NCI-H1105 treated with DMSO at 0.1 percent for 48 hours (cell line): Measurements from ENCODE around the gene STARD13.

Experiments used
- DNase-seq: peaks from one replicate; lab custom pipeline; 2025; lab: John Stamatoyannopoulos, UW

The STARD13 gene

DNA sequence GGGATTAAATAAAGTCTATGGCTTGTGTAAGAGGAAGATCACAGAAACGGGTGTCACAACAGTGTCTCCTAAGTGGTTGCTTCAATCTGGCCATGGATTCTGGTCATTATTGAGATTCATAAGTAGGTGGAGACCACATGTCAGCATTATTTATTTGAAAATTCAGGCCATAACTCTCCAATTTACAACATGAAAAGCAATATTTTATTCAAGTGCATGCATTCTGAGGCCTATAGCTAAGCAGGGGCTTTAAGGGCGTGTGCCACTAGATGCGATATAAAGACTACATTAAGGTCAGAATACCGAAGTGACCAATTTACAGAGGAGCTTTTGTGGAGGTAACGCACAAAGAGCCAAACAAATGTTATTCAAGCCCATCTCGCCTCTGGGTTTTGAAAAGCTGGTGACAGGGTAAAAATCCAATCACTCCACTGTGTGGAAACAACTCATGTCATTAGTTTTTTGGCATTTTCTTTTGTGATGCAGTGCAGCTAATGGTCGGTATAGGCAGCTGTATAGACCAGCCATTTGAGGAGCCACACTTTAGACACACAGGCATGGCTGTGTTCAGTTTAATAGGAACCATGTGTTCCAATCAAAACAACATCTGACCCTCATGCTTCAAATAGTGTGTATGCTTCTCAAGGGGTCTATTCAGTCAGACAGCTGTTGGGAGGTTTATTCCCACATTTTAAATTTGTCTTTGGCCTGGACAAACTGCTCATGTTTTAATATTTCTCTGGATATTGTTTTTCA, 145.6 kb downstream of the STARD13 start:
- DNase-seq: no peak

DNA sequence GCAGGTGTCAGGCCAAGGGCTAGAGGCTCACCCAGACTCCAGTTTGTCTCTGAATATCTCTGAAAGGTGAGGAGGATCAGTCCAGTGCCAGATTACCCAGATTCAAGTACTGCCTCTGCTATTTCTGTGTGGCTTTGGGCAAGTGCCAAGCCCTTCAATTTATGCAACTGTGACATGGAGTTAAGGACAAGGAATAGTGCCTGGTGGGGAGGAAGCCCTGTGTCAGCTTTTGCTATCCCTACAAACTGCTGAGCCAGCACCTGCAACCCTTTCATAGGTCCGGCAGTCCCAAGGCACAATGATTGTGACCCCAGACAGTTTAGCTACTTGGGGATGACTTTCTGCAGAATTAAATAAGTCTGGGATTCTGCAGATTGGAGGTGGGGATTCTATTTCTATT, 146.4 kb downstream of the STARD13 start:
- DNase-seq: no peak

DNA sequence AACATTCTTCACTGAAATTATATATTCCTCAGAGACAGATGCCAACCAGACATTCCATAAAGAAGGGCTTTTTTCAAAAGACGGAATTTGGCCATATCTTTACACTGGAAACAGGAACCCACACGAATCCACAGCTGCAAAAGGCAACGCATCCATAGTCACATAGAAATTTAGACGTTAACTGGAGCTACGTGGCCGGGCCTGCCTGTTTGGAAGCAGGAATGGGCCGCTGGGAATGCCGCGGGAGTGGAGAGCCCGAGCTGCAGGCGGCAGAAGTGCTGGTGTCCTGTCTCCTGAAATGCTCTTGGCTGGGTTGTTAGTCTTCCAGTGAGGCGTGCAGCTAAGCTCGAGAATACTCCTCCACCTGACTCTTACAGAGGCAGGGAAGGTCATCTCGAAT, 147.1 kb downstream of the STARD13 start:
- DNase-seq: no peak

DNA sequence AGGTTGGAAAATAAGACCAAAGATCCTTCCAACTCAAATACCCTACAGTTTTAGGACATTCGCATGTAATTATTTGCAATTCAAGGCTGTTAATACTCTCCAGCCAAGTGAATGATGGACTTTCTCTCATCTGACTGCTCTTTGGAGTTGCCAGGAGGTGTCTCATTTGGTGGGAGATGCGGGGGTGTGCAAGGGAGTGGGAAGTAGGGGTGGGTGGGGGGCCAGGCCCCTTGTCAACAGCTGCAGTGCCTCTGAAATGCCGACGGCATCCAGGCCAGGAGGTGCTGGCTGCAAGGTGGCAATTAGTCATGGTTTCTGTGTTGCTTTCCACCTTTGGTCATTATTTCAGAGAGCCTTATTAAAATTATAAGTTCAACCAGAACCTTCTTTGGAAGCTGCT, 147.8 kb downstream of the STARD13 start:
- no peak for DNase-seq

DNA sequence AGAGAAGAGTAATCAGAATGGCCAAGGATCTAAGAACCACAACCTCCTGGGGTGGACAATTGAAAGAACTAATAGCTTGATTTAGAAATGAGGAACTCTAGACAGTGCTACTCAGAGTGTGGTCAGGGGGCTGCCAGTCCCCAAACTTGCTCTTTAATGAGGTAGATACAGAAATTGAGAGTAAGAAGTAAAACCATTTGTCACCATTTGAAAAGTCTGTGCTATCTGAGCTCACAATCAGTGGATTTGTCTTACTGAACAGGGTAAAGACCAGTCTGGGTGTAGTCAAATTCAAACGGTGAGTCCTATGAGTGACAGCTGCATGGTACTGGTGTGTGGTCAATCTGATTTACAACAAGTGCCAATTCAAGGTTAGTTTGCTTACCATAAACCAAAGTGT, 150.5 kb downstream of the STARD13 start:
- DNase-seq: no peak

DNA sequence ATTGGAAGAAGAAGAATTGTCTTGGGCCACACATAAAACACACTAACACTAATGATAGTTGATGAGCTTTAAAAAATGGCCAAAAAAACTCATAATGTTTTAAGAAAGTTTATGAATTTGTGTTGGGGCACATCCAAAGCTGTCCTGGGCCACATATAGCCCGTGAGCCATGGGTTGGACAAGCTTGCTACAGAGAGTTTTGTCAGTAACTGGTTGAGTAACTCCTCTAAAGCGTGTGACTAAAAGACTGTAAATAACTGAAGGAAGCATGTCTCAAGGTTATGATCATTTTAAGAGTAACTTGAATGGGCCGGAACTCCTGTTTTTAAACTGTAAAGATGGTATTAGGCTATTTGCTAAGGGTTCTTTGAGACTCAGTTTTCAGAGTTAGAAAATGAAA, 151.3 kb downstream of the STARD13 start:
- DNase-seq: no peak

DNA sequence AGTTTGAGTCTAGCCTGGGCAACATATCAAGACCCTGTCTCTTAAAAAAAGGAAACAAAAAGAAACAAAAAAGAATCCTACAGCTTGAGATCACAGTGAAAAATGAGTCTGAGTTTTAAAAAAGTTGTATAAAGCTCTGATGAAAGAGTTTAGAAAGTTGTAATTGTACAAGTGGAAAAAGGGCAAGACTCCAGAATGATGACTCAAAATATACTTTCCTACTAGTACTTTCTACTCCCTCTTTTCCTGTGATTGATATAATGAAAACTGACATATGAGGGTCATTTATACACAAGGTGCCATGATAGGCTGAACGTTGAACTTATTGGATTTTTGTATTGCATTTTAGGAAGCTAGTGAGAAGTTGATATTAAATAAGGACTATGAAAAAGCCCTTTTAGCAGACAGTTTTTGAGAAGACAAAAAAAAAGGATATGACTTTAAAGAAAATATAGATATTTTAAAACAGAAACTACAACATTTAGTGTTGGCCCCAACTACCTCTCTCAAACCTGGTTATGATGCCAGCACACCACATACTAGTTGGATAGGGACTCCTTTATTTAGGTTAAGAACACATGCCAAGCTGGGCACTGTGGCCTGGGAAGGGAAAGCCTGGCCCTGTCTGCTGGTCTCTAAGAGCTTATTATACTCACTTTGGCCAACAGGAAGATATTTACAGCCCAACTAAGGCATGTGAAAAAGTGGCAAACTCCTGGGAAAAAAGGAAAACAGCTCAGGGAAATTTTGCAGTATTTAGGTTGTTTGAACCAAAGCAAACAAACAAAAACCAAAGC, 152.7 kb downstream of the STARD13 start:
- DNase-seq: no peak

DNA sequence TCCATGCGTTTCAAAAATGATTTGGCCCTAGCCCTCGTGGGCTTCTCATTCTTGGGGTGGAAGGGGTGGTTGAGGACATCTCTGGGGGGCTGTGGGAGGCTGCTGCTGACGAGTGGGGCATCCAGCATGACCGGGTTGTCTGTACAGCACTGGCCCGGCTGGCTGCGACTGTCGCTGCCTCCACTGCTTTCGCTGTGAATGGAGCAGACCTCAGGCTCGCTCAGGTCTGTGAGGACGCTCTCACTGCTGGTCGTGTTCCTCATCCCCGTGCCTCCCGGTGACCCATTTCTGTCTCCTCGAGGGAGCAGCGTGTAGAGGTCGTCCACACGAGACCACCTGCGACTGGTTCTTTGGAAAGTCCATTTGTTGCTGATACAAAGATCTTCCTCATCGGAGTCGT, 155.7 kb downstream of the STARD13 start:
- no peak for DNase-seq

DNA sequence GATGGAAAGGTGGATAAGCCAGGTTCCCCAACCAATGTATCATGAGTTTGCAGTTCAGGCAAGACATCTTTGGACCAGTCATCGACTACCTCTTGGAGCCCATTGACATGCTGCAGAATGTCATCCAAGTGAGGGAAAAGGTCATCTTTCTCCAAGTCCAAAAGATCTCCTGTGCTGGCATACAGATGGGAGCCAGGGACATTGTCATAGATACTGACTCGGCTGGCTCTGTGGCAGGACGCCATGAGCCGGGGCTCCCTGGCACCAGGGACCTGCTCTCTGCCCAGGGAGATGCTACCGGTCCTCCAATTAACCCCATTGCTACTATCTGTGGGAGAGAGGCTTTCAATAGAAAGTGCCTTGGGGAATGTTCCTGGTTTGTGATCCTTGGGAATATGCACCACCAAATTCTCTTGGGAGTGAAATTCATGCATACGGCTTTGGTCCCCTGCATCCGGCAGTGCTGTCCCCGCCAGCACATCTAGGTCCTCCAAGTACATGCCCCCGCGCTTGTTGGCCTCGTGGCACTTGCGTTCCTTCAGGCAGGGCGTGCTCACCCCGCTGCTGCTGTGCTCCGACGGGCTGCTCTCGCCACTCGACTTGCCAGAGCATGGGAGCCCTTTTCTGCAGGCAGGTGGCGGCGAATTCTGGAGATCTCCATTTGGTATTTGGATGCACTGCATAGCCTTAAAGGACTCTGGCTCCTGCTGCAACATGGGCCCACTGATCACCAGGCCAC, 156.3 kb downstream of the STARD13 start:
- DNase-seq: no peak

DNA sequence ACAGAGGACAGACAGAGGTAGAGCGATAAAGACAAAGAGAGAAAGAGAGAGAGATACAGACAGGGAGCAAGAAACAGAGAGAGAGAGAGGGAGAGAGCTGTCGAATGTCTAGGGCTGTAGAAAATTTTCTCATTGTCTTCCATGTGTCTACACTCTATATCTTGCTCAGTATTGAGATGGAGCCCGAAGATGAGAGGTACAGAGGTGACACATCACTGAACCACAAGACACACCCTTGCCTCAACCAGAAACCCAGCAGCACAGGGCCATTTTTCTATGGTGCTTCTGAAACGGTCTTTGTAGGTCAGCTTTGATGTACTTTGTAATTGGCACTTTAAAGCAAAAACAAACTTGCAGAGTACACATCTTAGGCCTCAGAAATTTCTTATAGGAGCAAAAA, 157.4 kb downstream of the STARD13 start:
- DNase-seq: no peak

DNA sequence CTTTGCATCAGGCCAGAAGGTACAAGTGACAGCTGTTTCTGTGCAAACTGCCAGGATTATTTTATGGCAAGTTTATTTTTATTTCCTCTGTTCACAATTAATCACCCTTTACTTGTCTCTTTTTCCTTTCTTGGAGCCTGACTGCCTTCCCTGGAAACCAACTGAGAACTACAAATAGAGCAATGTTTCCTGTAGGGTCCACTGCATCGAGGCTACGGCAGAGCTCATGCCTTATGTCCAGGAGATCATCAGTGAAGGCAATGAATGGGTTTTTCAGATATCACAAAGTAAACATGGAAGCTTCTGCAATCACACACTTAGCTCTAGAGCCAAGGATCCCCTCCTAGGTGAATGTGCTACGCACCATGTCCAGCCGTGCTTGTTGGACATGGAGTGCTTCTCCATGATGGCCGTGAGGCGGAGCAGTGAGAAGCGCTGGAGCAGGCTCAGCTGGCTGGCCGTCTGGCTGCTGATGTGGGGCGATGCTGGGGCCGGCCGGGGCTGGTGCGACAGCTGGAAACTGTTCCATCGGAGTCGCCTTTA, 158.5 kb downstream of the STARD13 start:
- DNase-seq: no peak

DNA sequence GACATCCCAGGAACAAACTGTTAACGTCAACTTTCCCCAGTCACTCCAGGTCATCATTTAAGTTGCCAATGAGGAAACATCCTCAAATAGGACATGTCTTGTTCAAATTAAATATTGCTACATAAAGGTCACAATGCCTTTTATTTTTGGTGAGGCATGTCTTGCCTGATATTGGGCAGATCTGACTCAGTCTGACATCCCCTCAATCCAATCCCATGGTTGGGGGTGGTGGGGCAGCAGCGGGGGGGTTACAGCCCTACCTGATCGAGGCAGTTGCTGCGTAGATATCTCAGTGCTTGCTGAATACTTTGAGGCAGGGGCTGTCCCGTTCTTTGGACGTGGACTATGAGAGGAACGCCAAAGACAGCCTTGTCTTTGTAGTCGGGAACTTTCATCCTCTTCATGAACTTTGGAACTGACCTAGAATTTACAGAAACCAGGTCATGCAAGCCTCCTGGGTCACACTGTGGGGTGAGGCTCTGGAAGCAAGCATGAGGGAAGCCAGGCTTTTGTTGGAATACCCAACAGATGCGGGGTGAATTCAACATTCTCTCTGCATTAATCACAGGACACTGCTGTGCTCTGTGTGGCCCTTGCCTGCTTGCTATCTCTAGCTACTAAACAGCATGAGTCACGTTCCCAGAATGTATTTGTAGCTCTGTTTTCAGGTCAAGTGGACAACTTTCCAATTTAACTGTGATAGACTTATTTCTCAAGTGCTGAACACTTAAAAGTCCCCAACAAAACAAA, 159.6 kb downstream of the STARD13 start:
- DNase-seq: no peak

DNA sequence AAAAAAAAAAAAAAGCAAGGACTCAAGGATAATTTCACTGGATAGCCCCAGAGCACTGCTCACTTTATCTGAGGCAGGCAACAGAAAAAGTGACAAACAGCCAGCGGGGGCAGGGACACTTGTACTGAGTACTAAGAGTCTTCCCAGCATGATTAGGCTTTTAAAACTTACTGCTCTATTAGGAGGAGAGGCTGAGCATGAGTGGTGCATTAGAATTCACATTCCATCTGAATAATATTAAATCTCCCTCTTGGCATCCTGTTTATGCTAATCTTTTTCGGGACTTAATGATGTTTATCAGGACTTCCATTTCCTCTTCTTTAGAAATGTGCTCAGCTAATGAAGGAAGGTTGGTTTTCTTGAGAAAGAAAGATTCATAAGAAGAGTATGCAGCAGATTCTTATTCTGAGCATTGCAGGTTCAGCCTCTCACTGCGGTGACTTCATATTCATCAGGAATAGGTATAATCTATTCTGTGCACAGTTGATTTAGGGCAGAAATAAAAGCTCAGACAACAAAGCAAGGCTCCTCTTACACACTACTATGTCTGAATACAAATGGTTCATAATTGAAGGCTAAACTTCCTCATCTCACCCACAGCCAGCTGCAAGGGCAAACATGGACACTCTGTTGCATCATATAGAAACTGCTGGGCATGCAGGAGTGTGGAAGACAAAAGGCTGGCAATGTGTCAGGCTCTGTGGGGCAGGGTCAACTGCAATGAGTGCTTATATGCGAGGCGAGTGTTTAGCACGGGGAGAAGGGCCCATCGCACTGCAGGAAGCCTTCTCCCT, 162.3 kb downstream of the STARD13 start:
- DNase-seq: no peak

DNA sequence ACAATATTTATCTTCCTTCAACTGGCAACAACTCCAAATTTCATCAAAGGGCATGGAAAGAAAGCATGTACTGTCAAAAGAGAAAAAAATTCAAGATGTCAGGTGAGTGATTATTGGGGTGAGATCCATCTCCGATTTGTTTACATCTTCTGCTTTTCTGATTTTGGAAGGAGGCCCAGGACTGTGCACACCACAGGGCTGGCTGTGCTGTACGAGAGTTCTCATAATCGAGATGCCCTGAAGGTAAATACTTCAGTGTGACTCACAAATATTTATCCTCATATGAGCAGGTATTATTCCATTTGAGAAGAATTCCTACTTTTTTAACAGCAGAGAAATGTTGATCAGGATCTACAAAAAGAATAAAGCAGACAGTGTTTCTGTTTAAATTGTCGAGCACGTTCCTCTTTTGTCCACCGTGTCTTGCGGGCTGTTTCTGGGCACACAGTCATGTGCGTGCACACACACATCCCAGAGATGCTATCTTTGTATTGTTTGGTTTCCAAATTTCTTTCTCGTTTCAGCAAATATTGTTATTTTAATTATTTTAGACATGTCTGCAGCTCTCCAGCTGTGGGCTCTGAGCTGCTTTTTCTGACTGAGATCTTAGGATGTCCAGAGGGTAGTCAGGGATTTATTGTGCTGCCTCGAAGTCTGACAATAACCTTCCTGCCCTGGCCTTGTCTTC, 165.6 kb downstream of the STARD13 start:
- DNase-seq: peak; percentile 10

DNA sequence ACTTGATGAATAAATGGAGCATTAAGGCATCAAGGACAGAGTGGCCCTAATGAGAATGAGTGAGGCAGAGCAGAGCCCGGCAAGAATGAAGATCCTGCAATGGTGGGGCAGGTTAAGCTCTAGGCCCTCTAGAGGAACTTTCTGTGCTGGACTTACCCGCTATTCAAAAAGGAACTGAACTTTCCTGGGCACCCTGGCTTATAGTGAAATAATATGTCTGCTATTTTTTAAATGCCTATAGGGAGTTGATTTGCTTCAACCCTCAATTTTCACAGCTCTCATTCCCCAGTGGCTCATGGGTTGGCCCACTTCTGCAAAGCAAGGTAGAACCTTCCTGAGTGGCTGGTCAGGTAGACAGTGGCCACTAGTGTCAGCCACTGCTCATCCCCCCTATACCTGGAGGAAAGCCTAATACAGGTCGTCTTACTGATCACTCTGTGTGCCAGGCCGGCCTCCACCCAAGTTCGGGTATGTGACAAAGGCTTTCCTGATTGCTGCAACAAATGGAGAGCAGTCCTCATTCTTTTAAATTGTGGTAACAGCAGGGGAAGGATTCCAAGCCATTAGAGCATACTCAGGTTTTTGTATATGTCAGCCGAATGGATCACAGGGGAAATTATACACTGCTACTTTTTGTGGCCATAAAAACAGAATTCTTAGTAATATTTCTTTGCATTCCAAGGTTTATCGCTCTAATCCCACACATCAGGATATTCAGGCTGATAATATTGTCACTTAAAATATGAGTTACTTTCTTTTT, 166.4 kb downstream of the STARD13 start:
- no peak for DNase-seq

DNA sequence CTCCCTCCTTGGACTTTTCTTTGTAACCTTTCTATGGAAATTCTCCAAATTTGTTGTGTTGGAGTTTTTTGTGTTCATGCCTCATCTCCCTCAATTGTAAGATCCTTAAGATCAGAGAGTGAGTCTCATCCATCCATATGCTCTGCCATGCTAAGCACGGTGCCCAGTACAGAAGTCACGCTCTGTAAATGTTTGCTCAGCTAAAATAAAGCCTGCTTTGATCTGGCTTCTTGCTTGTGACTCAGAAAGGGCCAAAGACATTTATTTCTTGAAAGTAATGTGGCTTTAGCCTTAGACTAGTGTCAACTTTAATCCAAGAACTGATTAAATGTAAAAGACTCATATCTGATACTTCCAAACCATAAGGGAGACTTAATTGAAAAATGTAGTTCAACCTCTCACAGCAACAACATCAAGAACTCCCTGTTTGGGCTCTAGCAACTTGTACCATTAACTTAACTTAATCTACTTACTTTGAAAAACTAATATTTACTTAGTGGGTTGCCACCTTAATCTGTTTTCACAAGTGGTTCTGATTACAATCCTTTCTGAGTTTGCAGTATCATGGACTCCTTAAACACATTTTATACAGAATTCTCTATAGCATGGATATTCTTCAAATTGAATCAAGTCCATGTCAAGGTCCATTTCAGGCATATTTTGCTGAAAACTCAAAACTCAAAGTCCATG, 169.1 kb downstream of the STARD13 start:
- DNase-seq: no peak

DNA sequence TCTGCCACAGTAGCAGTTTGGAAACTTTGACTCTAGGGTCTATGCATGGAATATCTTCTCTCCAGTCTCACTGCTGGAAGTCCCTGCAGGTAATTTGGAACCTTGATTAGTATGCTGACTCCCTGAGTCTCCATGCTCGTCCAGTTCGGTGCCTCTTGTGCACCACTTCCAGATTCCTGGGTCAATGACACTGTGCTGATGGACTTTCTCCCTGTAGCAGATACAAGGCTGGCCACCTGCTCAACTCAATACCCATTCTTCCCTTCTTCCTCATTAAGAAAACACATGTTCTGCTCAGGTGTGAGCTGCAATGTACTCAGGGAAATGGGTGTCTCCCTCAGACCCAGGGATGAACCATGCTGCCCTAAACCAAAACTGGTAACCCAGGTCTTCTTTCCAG, 170.3 kb downstream of the STARD13 start:
- no peak for DNase-seq

DNA sequence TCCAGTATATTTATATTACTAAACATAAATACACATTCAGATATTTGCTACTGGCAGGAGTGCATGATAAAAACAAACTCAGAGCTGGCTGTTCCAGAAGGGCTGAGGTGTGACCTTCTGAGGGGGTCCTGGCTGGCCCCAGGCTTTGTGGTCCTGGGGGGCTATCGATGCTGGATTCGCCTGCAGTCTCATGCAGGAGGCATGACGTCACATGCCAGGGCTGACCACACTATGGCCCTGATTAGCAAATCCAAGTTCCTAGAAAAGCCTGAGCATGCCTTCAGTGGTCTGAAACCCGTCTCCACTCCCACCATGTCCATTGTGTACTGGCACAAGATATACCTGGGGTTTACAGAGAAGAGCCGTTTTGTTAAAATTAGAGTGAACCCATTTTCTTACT, 171.4 kb downstream of the STARD13 start:
- no peak for DNase-seq

DNA sequence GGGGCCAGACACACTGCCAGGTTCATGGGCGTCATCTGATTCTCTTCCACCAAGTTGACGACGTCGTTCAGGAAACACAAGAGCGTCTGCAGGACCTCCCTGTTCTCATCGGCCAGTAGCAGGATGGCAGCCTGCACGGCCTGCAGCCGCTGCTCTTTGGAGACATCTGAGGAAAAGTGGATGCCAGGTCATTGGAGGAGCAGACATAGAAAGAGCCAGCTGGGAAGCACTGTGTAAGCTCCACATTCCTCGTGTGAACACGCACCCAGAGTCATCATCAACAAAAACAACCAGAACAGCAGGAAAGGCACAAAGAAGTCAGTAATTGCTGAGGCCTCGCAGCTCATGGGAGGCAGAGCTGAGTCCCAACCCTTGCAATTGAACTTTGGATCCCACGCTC, 172.8 kb downstream of the STARD13 start:
- no peak for DNase-seq
